NCI-H82 treated with DMSO at 0.1 percent for 48 hours (cell line): Measurements from ENCODE around the gene GALNT5.

Source experiments
- DNase-seq: peaks from one replicate; lab custom pipeline; 2025; ENCODE audit not compliant: unreplicated experiment; lab: John Stamatoyannopoulos, UW

The GALNT5 gene

DNA sequence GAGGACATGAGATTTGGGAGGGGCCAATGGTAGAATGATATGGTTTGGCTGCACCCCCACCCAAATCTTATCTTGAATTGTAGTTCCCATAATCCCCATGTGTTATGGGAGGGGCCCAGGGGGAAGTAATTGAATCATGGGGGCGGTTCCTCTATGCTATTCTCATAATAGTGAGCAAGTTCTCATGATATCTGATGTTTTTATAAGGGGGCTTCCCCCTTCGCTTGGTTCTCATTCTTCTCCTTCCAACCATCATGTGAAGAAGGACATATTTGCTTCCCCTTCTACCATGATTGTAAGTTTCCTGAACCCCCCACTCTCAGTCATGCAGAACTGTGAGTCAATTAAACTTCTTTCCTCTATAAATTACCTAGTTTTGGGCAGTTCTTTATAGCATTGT lies 105.1 kb downstream of the GALNT5 start:
- DNase-seq = no peak

DNA sequence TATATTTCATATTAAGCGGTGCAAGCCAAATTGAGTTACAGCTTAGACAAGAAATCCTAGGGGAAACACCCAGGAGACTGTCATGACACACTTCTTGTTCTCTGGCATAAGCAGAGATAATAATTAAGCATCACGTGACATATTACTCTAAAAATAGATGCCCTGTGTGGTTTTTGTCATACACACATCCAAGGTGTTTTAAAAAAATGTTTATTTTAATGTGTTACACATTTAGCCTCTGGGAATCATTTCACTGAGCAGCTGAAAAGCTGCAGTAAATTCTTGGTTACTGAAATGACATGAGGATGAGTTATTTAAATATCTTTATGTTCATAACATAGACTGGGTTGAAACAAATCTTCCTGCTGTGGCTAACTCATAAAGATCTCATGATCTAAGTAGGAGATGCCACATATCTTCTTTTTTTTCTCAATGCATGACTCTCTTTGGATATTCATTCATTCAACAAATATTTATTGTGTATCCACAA lies 106.2 kb downstream of the GALNT5 start:
- no peak for DNase-seq
